Suprapubic skin (tissue), 4 donors: ENCODE results near the gene PAPSS2. TPM values are rescaled to one million over a fixed set of nuclear protein-coding genes. Genes with fewer than 3 reads are reported as not detected.

ENCODE experiments used
- DNase-seq, 2 donors: peaks; one replicate each; pipeline ENCODE4 v3.0.0-alpha.2; 2019; ENCODE audit warnings: low spot score in 2 of 2
- H3K27ac ChIP-seq: fragments of 200-600 bp; sonication (generic); one replicate; pipeline ENCODE4 v1.5.1; 2019
- H3K27me3 ChIP-seq: fragments of 200-600 bp; sonication (generic); one replicate; pipeline ENCODE4 v1.5.1; 2019
- H3K36me3 ChIP-seq: fragments of 200-600 bp; sonication (generic); one replicate; pipeline ENCODE4 v1.5.1; 2019
- H3K4me1 ChIP-seq: fragments of 200-600 bp; sonication (generic); one replicate; pipeline ENCODE4 v1.5.1; 2019
- H3K4me3 ChIP-seq: fragments of 200-600 bp; sonication (generic); one replicate; pipeline ENCODE4 v1.5.1; 2019; ENCODE audit warnings: mild to moderate bottlenecking
- H3K9me3 ChIP-seq: fragments of 200-600 bp; sonication (generic); one replicate; pipeline ENCODE4 v1.5.1; 2019
- CTCF ChIP-seq, 2 donors: fragments of 200-600 bp in 1 of 2; fragments of 450-650 bp in 1 of 2; sonication (generic) in 1 of 2; IDR thresholded peaks; one replicate each; pipeline ENCODE4 v1.5.1; 2016 to 2019; ENCODE audit warnings: antibody characterized with exemption in 2 of 2, mild to moderate bottlenecking in 1 of 2, moderate library complexity in 1 of 2
- EP300 ChIP-seq: sonication (generic); formaldehyde crosslinking; IDR thresholded peaks from one replicate; pipeline ENCODE4 v1.6.1; 2017; ENCODE audit warnings: antibody characterized with exemption
- POLR2A ChIP-seq, 2 donors: fragments of 450-650 bp; IDR thresholded peaks; one replicate each; pipeline ENCODE4 v1.6.1; 2017; ENCODE audit warnings: antibody characterized with exemption in 2 of 2, mild to moderate bottlenecking in 2 of 2, moderate library complexity in 2 of 2
- POLR2AphosphoS5 ChIP-seq, 3 donors: sonication (generic); formaldehyde crosslinking; IDR thresholded peaks; one replicate each; pipeline ENCODE4 v1.6.1; 2017; ENCODE audit warnings: antibody characterized with exemption in 3 of 3
- WGBS: methylation state at CpG from one replicate; pipeline ENCODE4 v1.1.5; 2018; 5-methylcytosine and 5-hydroxymethylcytosine counted together
- total RNA-seq, 4 donors: library from RNA; depleted of rRNA; stranded (reverse); fragments of >200 nt; gene quantifications; one replicate each; pipeline ENCODE4 v1.1.0, GENCODE V29; 2016

Gene PAPSS2
- total RNA-seq, 4 donors from 2014 or later = 2.4 to 5.6 (median 3.4) TPM

- Histone ChIP-seq H3K27me3 (no peaks in the 10 kb centered on the region), H3K4me1 (peaks cover 9% of the 10 kb centered on the region), H3K4me3 (no peak overlapping the region), H3K27ac (no peak overlapping the region), H3K36me3 (no peaks in the 10 kb centered on the region), H3K9me3 (no peaks in the 10 kb centered on the region)
- no peak for TF ChIP-seq EP300
- no peak for TF ChIP-seq CTCF (IDR thresholded peaks at IDR 0.05)
- no peak for TF ChIP-seq POLR2AphosphoS5 (IDR thresholded peaks at IDR 0.05)
- TF ChIP-seq POLR2A (IDR thresholded peaks at IDR 0.05) = no peak
- no peak for DNase-seq
- 92% methylated on average over 2 of the region's 2 CpGs for WGBS
These were observed 4.6 kb downstream of the PAPSS2 start for GRCh38 chr10:87664276-87664701.

- TF ChIP-seq EP300 (no peak), POLR2A (IDR thresholded peaks at IDR 0.05) (no peak), CTCF (IDR thresholded peaks at IDR 0.05) (no peak), POLR2AphosphoS5 (IDR thresholded peaks at IDR 0.05) (no peak)
- Histone ChIP-seq H3K4me3 (no peak overlapping the region), H3K36me3 (no peaks in the 10 kb centered on the region), H3K9me3 (no peaks in the 10 kb centered on the region), H3K27me3 (no peaks in the 10 kb centered on the region), H3K27ac (no peak overlapping the region), H3K4me1 (no peaks in the 10 kb centered on the region)
- 88% methylated on average over 2 of the region's 2 CpGs for WGBS
- no peak for DNase-seq
These were observed 7.8 kb downstream of the PAPSS2 start for GRCh38 chr10:87667493-87667892.

- Histone ChIP-seq H3K4me3 (no peak overlapping the region), H3K36me3 (no peaks in the 10 kb centered on the region), H3K9me3 (no peaks in the 10 kb centered on the region), H3K27ac (no peak overlapping the region), H3K4me1 (no peaks in the 10 kb centered on the region), H3K27me3 (no peaks in the 10 kb centered on the region)
- 78% methylated on average over 5 of the region's 5 CpGs for WGBS
- TF ChIP-seq POLR2AphosphoS5 (IDR thresholded peaks at IDR 0.05) (no peak), EP300 (no peak), POLR2A (IDR thresholded peaks at IDR 0.05) (no peak), CTCF (IDR thresholded peaks at IDR 0.05) (no peak)
- no peak for DNase-seq
These were observed 8.8 kb downstream of the PAPSS2 start for GRCh38 chr10:87668324-87669074.

GRCh38 chr10:87669752-87670151, 10.1 kb downstream of the PAPSS2 start:
- no peak overlapping the region for H3K27ac ChIP-seq
- WGBS = 91% methylated on average over 1 of the region's 1 CpG
- no peaks in the 10 kb centered on the region for H3K9me3 ChIP-seq
- H3K4me3 ChIP-seq = no peak overlapping the region
- TF ChIP-seq CTCF (IDR thresholded peaks at IDR 0.05) = no peak
- H3K27me3 ChIP-seq = no peaks in the 10 kb centered on the region
- no peaks in the 10 kb centered on the region for H3K36me3 ChIP-seq
- DNase-seq = no peak
- H3K4me1 ChIP-seq = no peaks in the 10 kb centered on the region

GRCh38 chr10:87670586-87670985, 10.9 kb downstream of the PAPSS2 start:
- TF ChIP-seq EP300 = no peak
- TF ChIP-seq POLR2A (IDR thresholded peaks at IDR 0.05) = no peak
- no peak for TF ChIP-seq CTCF (IDR thresholded peaks at IDR 0.05)
- no peak for TF ChIP-seq POLR2AphosphoS5 (IDR thresholded peaks at IDR 0.05)
- H3K4me1 ChIP-seq = no peaks in the 10 kb centered on the region
- DNase-seq = no peak
- no peaks in the 10 kb centered on the region for H3K27me3 ChIP-seq
- no peaks in the 10 kb centered on the region for H3K9me3 ChIP-seq
- H3K27ac ChIP-seq = no peak overlapping the region
- no peaks in the 10 kb centered on the region for H3K36me3 ChIP-seq
- no peak overlapping the region for H3K4me3 ChIP-seq
